Adipocyte (in vitro differentiated cells): ENCODE measurements around the gene NFATC3.
"Not testable (repeated sequence)": the region's sequence is repeated elsewhere in the genome, so short reads cannot be mapped to it uniquely, and the experiment has no call there.

ENCODE experiments used
- DNase-seq: peaks from one replicate; pipeline ENCODE4 v3.0.0-alpha.2; 2015; ENCODE audit warnings: low read depth
- H3K27me3 ChIP-seq: replicated peaks from 2 replicates; pipeline ENCODE4 v1.7.0; 2013; ENCODE audit warnings: mild to moderate bottlenecking, low read length, moderate library complexity; ENCODE audit not compliant: control insufficient read depth, insufficient read depth
- H3K36me3 ChIP-seq: 2 replicates; pipeline ENCODE4 v1.7.0; 2013; ENCODE audit warnings: low read length, mild to moderate bottlenecking, moderate library complexity; ENCODE audit not compliant: control insufficient read depth, insufficient read depth, severe bottlenecking
- H3K4me1 ChIP-seq: 2 replicates; pipeline ENCODE4 v1.7.0; 2013; ENCODE audit warnings: mild to moderate bottlenecking, low read length, moderate library complexity; ENCODE audit not compliant: control insufficient read depth, insufficient read depth
- H3K4me3 ChIP-seq: 2 replicates; pipeline ENCODE4 v1.7.0; 2013; ENCODE audit warnings: mild to moderate bottlenecking, low read length, moderate library complexity
- H3K9ac ChIP-seq: 2 replicates; pipeline ENCODE4 v1.7.0; 2013; ENCODE audit warnings: mild to moderate bottlenecking, low read length, moderate library complexity
- H3K9me3 ChIP-seq: 2 replicates; pipeline ENCODE4 v1.7.0; 2013; ENCODE audit warnings: mild to moderate bottlenecking, low read length, moderate library complexity; ENCODE audit not compliant: control insufficient read depth

NFATC3 gene

DNA sequence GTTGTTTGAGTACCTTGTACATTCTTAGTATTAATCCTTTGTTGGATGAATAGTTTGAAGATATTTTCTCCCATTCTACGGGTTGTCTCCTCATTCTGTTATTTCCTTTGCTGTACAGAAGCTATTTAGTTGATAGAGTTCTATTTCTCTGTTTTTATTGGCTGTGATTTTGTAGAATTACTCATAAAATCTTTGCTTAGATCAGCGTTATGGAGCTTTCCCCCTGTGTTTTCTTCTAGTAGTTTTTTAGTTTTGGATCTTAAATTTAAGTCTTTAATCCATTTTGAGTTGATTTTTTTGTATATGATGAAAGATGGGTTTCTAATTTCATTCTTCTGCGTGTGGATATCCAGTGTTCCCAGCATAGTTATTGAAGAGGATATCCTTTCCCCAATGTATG lies 45.4 kb downstream of the NFATC3 start:
- Histone ChIP-seq H3K27me3 (no peaks in the 10 kb centered on the region), H3K4me3 (no peak overlapping the region), H3K9ac (no peak overlapping the region), H3K36me3 (peaks cover 5% of the 10 kb centered on the region), H3K4me1 (peaks cover 5% of the 10 kb centered on the region), H3K9me3 (no peaks in the 10 kb centered on the region)
- no peak for DNase-seq

GRCh38 chr16:68131813-68132706 lies 46.9 kb downstream of the NFATC3 start:
- Histone ChIP-seq H3K4me1 (peaks cover 5% of the 10 kb centered on the region), H3K4me3 (no peak overlapping the region), H3K9me3 (no peaks in the 10 kb centered on the region), H3K9ac (no peak overlapping the region), H3K27me3 (no peaks in the 10 kb centered on the region), H3K36me3 (peaks cover 4% of the 10 kb centered on the region)
- DNase-seq = no peak

DNA sequence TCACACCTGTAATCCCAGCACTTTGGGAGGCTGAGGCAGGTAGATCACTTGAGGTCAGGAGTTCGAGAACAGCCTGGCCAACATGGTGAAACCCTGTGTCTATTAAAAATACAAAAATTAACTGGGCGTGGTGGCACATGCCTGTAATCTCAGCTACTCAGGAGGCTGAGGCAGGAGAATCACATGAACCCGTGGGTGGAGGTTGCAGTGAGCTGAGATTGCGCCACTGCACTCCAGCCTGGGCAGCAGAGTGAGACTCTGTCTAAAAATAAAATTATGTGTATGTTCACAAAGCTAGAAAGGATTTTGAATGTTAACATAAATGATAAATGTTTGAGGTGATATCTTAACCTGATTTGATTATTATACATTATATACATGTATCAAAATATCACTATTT lies 47.8 kb downstream of the NFATC3 start:
- DNase-seq, H3K36me3 ChIP-seq, H3K4me3 ChIP-seq, H3K4me1 ChIP-seq, H3K9me3 ChIP-seq, H3K27me3 ChIP-seq, H3K9ac ChIP-seq: not testable (repeated sequence)

DNA sequence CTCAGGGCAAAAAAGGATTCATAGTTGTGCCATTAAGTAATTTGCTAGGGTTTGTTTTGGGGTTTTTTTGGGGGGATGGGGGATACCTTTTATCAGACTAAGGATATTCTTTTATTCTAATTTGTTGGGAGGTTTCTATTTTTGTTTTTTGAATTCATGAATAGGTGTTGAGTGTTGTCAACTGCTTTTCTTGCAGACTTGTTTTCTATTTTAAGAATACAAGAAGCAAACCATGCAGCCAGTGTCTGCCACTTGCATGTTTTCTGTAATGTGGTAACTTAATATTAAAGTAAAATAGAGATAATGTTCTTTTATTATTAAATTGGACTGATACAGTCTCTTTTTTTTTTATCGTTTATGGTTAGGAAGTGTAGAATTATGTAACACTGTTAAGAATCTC lies 49.5 kb downstream of the NFATC3 start:
- no peak overlapping the region for H3K9ac ChIP-seq
- DNase-seq = no peak
- H3K4me1 ChIP-seq = peaks cover 5% of the 10 kb centered on the region
- no peaks in the 10 kb centered on the region for H3K27me3 ChIP-seq
- H3K36me3 ChIP-seq = peaks cover 6% of the 10 kb centered on the region
- no peak overlapping the region for H3K4me3 ChIP-seq
- H3K9me3 ChIP-seq = no peaks in the 10 kb centered on the region

GRCh38 chr16:68136515-68136914 lies 51.3 kb downstream of the NFATC3 start:
- Histone ChIP-seq H3K4me1 (peaks cover 5% of the 10 kb centered on the region), H3K4me3 (no peak overlapping the region), H3K9ac (no peak overlapping the region), H3K36me3 (peaks cover 6% of the 10 kb centered on the region), H3K27me3 (no peaks in the 10 kb centered on the region), H3K9me3 (no peaks in the 10 kb centered on the region)
- DNase-seq = no peak

GRCh38 chr16:68144008-68144407 lies 58.8 kb downstream of the NFATC3 start:
- Histone ChIP-seq H3K36me3 (no peaks in the 10 kb centered on the region), H3K27me3 (no peaks in the 10 kb centered on the region)
- peak; percentile 16 for DNase-seq

GRCh38 chr16:68146585-68146984 lies 61.4 kb downstream of the NFATC3 start:
- Histone ChIP-seq H3K27me3 (no peaks in the 10 kb centered on the region), H3K9ac (no peak overlapping the region), H3K9me3 (no peaks in the 10 kb centered on the region), H3K4me1 (peaks cover 14% of the 10 kb centered on the region), H3K4me3 (no peak overlapping the region), H3K36me3 (no peaks in the 10 kb centered on the region)
- DNase-seq = peak; percentile 71

More at GRCh38 chr16:68144008-68144407, 58.8 kb downstream of the NFATC3 start:
- Histone ChIP-seq H3K9ac (no peak overlapping the region), H3K4me1 (peaks cover 14% of the 10 kb centered on the region), H3K9me3 (no peaks in the 10 kb centered on the region), H3K4me3 (no peak overlapping the region)

GRCh38 chr16:68147444-68147843 lies 62.3 kb downstream of the NFATC3 start:
- DNase-seq = no peak
- Histone ChIP-seq H3K9me3 (no peaks in the 10 kb centered on the region), H3K9ac (no peak overlapping the region), H3K4me1 (peaks cover 8% of the 10 kb centered on the region), H3K36me3 (no peaks in the 10 kb centered on the region), H3K27me3 (no peaks in the 10 kb centered on the region), H3K4me3 (no peak overlapping the region)

DNA sequence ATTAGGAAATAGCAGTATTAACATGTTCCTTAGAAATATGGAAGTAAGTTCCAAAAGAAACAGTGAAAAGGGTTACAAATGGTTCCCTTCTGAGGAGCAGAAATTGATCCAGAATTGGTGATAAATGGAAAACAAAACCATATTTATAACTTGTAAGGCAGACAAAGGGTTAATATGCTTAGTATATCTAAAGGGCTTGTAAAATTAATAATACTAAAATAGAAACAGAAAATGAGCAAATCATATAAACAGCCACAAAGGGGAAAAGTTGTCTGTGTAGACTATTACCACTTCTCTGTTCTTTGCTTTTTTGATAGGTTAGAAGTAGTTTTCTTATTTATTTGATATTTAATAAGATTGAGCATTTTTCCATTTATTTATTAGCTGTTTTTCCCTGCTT lies 64.4 kb downstream of the NFATC3 start:
- Histone ChIP-seq H3K9me3 (no peaks in the 10 kb centered on the region), H3K4me3 (no peak overlapping the region), H3K27me3 (no peaks in the 10 kb centered on the region), H3K4me1 (peaks cover 8% of the 10 kb centered on the region), H3K36me3 (peaks cover 3% of the 10 kb centered on the region), H3K9ac (no peak overlapping the region)
- DNase-seq = no peak

- no peak for DNase-seq
- peaks cover 22% of the 10 kb centered on the region for H3K36me3 ChIP-seq
- H3K9ac ChIP-seq = no peak overlapping the region
- no peaks in the 10 kb centered on the region for H3K9me3 ChIP-seq
- H3K27me3 ChIP-seq = no peaks in the 10 kb centered on the region
- H3K4me1 ChIP-seq = no peaks in the 10 kb centered on the region
- no peak overlapping the region for H3K4me3 ChIP-seq
Observed at GRCh38 chr16:68155425-68155824, 70.3 kb downstream of the NFATC3 start.

DNA sequence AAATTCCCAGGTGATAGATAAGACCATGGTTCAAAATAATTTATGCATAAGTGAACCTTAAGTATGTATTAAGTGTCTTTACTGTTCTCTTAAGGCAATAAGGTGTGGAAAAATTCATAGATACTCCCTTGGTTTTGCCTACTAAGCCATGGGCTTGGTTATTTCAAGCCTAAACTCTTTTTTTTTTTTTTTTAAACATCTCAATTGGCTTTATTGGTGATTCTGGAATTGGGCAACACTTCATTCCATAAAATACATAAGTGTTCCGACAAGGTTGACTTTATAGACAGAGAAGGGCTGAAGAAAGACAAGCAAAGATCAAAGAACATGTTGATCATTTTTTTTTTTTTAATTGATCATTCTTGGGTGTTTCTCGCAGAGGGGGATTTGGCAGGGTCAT lies 77.2 kb downstream of the NFATC3 start:
- Histone ChIP-seq H3K4me1 (no peaks in the 10 kb centered on the region), H3K27me3 (no peaks in the 10 kb centered on the region), H3K9ac (no peak overlapping the region), H3K36me3 (peaks cover 35% of the 10 kb centered on the region), H3K9me3 (no peaks in the 10 kb centered on the region), H3K4me3 (no peak overlapping the region)
- no peak for DNase-seq

DNA sequence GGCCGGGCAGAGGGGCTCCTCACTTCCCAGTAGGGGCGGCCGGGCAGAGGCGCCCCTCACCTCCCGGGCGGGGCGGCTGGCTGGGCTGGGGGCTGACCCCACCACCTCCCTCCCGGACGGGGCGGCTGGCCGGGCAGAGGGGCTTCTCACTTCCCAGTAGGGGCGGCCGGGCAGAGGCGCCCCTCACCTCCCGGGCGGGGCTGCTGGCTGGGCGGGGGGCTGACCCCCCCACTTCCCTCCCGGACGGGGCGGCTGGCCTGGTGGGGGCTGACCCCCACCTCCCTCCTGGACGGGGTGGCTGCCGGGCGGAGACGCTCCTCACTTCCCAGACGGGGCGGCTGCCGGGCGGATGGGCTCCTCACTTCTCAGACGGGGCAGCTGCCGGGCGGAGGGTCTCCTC lies 78.1 kb downstream of the NFATC3 start:
- H3K4me1 ChIP-seq, H3K9me3 ChIP-seq, H3K9ac ChIP-seq, H3K4me3 ChIP-seq, H3K27me3 ChIP-seq, DNase-seq: not testable (repeated sequence)
- peaks cover 34% of the 10 kb centered on the region for H3K36me3 ChIP-seq
